Stomach (tissue), 9 donors: Measurements from ENCODE around the gene PPP1R3G. TPM values are rescaled to one million over a fixed set of nuclear protein-coding genes. Genes with fewer than 3 reads are reported as not detected.
A peak's percentile ranks its signal among the peaks of the same experiment; 100 is the strongest.

Experiments used
- DNase-seq, 2 donors: peaks; one replicate each; pipeline versions ENCODE4 v3.0.0 to v3.0.0-alpha.2; 2013 to 2019
- H3K27ac ChIP-seq, 5 donors: fragments of 200-600 bp in 4 of 5; sonication (generic) in 4 of 5; one replicate each; pipeline ENCODE4 v1.5.1; 2013 to 2019; ENCODE audit warnings: mild to moderate bottlenecking in 1 of 5, moderate library complexity in 1 of 5
- H3K27me3 ChIP-seq, 3 donors: fragments of 200-600 bp; sonication (generic); one replicate each; pipeline ENCODE4 v1.5.1; 2017 to 2019; ENCODE audit warnings: mixed run types in 1 of 3
- H3K36me3 ChIP-seq, 4 donors: fragments of 200-600 bp; sonication (generic); 1 replicate in 3 of 4; 2 replicates in 1 of 4; pipeline ENCODE4 v1.5.1; 2016 to 2019
- H3K4me1 ChIP-seq, 4 donors: fragments of 200-600 bp; sonication (generic); one replicate each; pipeline ENCODE4 v1.5.1; 2016 to 2019
- H3K4me3 ChIP-seq, 4 donors: fragments of 200-600 bp; sonication (generic) in 3 of 4; one replicate each; pipeline ENCODE4 v1.5.1; 2016 to 2019; ENCODE audit warnings: mild to moderate bottlenecking in 1 of 4
- H3K9me3 ChIP-seq, 4 donors: fragments of 200-600 bp; sonication (generic); one replicate each; pipeline ENCODE4 v1.5.1; 2016 to 2019
- CTCF ChIP-seq, 7 experiments: fragments of 450-650 bp in 4 of 7; fragments of 200-600 bp in 3 of 7; sonication (generic) in 3 of 7; IDR thresholded peaks; one replicate each; pipeline ENCODE4 v1.5.1; 2016 to 2019; ENCODE audit warnings: antibody characterized with exemption in 7 of 7, control low read depth in 2 of 7, mild to moderate bottlenecking in 1 of 7
- EP300 ChIP-seq: sonication (generic); formaldehyde crosslinking; IDR thresholded peaks from one replicate; pipeline ENCODE4 v1.6.1; 2017; ENCODE audit warnings: antibody characterized with exemption
- POLR2A ChIP-seq, 4 donors: fragments of 450-650 bp; IDR thresholded peaks; one replicate each; pipeline ENCODE4 v1.6.1; 2016; ENCODE audit warnings: antibody characterized with exemption in 4 of 4, control low read depth in 2 of 4, mild to moderate bottlenecking in 1 of 4, moderate library complexity in 1 of 4
- POLR2AphosphoS5 ChIP-seq, 3 donors: sonication (generic); formaldehyde crosslinking; IDR thresholded peaks; one replicate each; pipeline ENCODE4 v1.6.1; 2016; ENCODE audit warnings: antibody characterized with exemption in 3 of 3
- WGBS, 5 donors: extraction: QIAGEN DNeasy Blood & Tissue Kit in 3 of 5; methylation state at CpG; one replicate each; pipeline versions ENCODE4 v1.1.5 to v1.1.7; 2013 to 2018; 5-methylcytosine and 5-hydroxymethylcytosine counted together
- intact Hi-C: fragments of 100-400 bp; cut with DNase I; formaldehyde crosslinking; loops from one replicate; pipeline ENCODE4 v1.15.1; 2023; ENCODE audit warnings: low total_unique reads
- polyA plus RNA-seq, 3 donors: library from polyadenylated mRNA; stranded (reverse); fragments of 200-250 nt; gene quantifications; one replicate each; pipeline ENCODE4 v1.2.3, GENCODE V29; 2013
- total RNA-seq, 5 donors: library from RNA; depleted of rRNA; stranded (reverse); fragments of >200 nt; gene quantifications; one replicate each; pipeline versions ENCODE4 v1.1.0 to v1.2.3, GENCODE V29; 2014 to 2016
- donor health status: healthy with polysubstance abuse.
- donor health status: Bipolar disorder and iron deficiency.
- donor health status: healthy.

Gene PPP1R3G
- total and polyA plus RNA-seq, 8 donors = 0.12 to 1.3 (median 0.61) TPM; not detected in 2

GRCh38 chr6:5128351-5128750, 43.2 kb downstream of the PPP1R3G start:
- Histone ChIP-seq H3K4me1 (peaks cover 0 to 15% (median 7%) of the 10 kb centered on the region in 4 donors), H3K27me3 (no peaks in the 10 kb centered on the region), H3K36me3 (no peaks in the 10 kb centered on the region), H3K9me3 (no peaks in the 10 kb centered on the region), H3K4me3 (no peak overlapping the region), H3K27ac (no peak overlapping the region)
- intact Hi-C loops = no loop called here
- WGBS, 5 donors = 78 to 89% (median 83%) methylated on average over 4 of the region's 4 CpGs
- no peak for DNase-seq
- TF ChIP-seq CTCF (IDR thresholded peaks at IDR 0.05) (no peak), EP300 (no peak), POLR2A (IDR thresholded peaks at IDR 0.05) (no peak), POLR2AphosphoS5 (IDR thresholded peaks at IDR 0.05) (no peak)

GRCh38 chr6:5130135-5130866, 45.2 kb downstream of the PPP1R3G start:
- no peaks in the 10 kb centered on the region for H3K9me3 ChIP-seq
- H3K27ac ChIP-seq = no peak overlapping the region
- no peak for DNase-seq
- no peak for TF ChIP-seq EP300
- no peak for TF ChIP-seq POLR2AphosphoS5 (IDR thresholded peaks at IDR 0.05)
- WGBS, 5 donors = 85 to 96% (median 90%) methylated on average over 10 of the region's 10 CpGs
- no peaks in the 10 kb centered on the region for H3K27me3 ChIP-seq
- no peaks in the 10 kb centered on the region for H3K36me3 ChIP-seq
- H3K4me1 ChIP-seq = peaks cover 0 to 15% (median 7%) of the 10 kb centered on the region in 4 donors
- H3K4me3 ChIP-seq = no peak overlapping the region
- intact Hi-C loops = no loop called here

GRCh38 chr6:5132731-5133130, 47.6 kb downstream of the PPP1R3G start:
- Histone ChIP-seq H3K36me3 (no peaks in the 10 kb centered on the region), H3K27ac (peak overlapping the region; percentile 5 to 71 (median 56))
- intact Hi-C loops = no loop called here

GRCh38 chr6:5133943-5134342, 48.8 kb downstream of the PPP1R3G start:
- Histone ChIP-seq H3K4me1 (peaks cover 0 to 15% (median 7%) of the 10 kb centered on the region in 4 donors), H3K36me3 (no peaks in the 10 kb centered on the region), H3K4me3 (no peak overlapping the region), H3K27me3 (no peaks in the 10 kb centered on the region), H3K27ac (no peak overlapping the region), H3K9me3 (no peaks in the 10 kb centered on the region)
- WGBS, 5 donors = 85 to 95% (median 93%) methylated on average over 2 of the region's 2 CpGs
- intact Hi-C loops = no loop called here
- no peak for TF ChIP-seq EP300
- no peak for TF ChIP-seq POLR2A (IDR thresholded peaks at IDR 0.05)
- no peak for TF ChIP-seq CTCF (IDR thresholded peaks at IDR 0.05)
- no peak for TF ChIP-seq POLR2AphosphoS5 (IDR thresholded peaks at IDR 0.05)
- DNase-seq = no peak

More at GRCh38 chr6:5132731-5133130, 47.6 kb downstream of the PPP1R3G start:
- 52 to 69% (median 60%) methylated on average over 7 of the region's 7 CpGs for WGBS, 5 donors
- TF ChIP-seq EP300 = no peak
- peak; percentile 72 to 79 (median 75) for TF ChIP-seq POLR2AphosphoS5 (IDR thresholded peaks at IDR 0.05)
- no peak for TF ChIP-seq CTCF (IDR thresholded peaks at IDR 0.05)
- no peak for TF ChIP-seq POLR2A (IDR thresholded peaks at IDR 0.05)
- peak; percentile 43 to 87 for DNase-seq
- peak overlapping the region in 2 of 4 donors; percentile 7 to 10 for H3K4me3 ChIP-seq
- H3K27me3 ChIP-seq = no peaks in the 10 kb centered on the region
- no peaks in the 10 kb centered on the region for H3K9me3 ChIP-seq
- peaks cover 0 to 15% (median 7%) of the 10 kb centered on the region in 4 donors for H3K4me1 ChIP-seq

GRCh38 chr6:5135788-5136376, 50.7 kb downstream of the PPP1R3G start:
- intact Hi-C loops = no loop called here
- WGBS, 5 donors = 53 to 72% (median 69%) methylated on average over 9 of the region's 9 CpGs
- Histone ChIP-seq H3K4me3 (no peak overlapping the region), H3K36me3 (no peaks in the 10 kb centered on the region), H3K27me3 (no peaks in the 10 kb centered on the region), H3K9me3 (no peaks in the 10 kb centered on the region), H3K27ac (no peak overlapping the region), H3K4me1 (peaks cover 0 to 15% (median 7%) of the 10 kb centered on the region in 4 donors)
- DNase-seq = peak in 1 of 2 donors; percentile 52
- TF ChIP-seq EP300 (no peak), CTCF (IDR thresholded peaks at IDR 0.05) (peak in 4 of 7 experiments; percentile 37 to 68 (median 56))
